ENCODE data around the gene VBP1. TPM values are rescaled to one million over a fixed set of nuclear protein-coding genes. Genes with fewer than 3 reads are reported as not detected.

Gene VBP1
- 42.5 and 97.0 TPM in 2 replicates for total RNA-seq

DNA sequence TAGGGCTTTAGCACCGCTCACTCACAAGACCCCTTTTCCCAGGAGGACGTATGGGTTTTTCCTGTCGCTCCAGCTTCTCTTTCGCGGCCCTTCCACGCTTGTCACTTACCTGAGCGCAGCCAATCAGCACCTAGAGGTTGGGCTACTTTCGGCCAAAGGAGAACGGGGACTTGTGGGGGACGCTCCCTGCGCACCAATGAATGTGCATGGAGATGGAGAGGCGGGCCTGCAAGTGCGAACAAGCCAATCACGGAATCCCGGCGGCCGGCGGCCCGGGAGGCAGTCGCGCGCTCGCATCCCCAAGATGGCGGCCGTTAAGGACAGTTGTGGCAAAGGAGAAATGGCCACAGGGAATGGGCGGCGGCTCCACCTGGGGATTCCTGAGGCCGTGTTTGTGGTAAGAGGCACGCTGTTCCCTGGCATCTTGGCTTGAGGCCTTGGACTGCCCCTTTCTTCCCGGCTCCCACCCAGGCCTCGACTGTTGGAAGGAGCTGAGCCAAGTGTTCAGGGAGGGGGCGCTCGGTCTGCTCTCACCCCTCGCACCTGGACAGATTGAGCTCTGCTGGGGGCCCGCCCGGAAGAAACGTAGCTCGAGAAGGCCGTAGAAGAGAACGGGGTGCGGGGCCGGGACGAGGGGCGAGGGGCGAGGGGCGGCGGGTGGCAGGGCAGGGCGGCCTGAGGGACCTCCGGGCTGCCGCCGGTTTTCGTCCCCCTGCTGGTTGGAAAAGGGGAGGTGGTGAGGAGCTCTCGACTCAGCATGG, at the start of gene VBP1:
VBP1 (plus strand) TSS at position 282 of the 761 bp plus-strand sequence; CDS start at position 305, 23 bp downstream.

DNA sequence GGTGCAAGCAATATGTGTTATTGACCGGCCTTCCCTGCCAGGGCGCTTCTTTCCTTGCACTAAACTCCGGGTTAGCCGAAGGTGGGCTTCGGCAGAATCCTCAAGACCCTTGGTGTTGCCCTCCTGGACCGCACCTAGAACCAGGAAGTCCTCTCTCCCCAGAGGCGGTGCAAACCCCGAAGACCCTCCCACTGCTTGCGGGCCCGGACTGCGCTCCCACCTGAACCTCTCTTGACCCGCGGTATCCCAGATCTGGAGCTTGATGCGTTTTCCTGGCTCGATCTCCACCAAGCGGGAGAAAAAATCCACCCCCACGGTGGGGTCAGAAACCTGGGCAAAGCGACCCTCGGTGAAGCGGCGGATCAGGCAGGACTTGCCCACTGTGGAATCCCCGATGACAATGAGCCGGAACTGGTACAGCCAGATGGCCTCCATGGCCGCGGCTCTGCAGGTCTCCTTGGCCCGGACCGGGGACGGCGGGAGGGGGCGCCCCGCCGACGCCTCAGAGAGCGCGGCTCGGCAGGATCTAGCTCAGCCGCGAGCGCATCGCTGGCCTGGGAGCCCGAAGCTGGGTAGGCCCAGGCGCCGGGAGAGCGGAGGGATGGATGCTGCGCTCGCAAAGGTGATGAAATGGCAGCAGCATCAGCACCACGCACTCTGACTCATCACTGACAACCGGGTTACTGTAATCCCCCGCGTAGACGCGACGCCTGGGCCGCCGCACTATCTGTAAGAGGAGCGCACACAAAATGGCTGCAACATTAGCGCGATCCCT, 47.8 kb downstream of the VBP1 start, which contains the start of gene RAB39B:
RAB39B (minus strand) TSS at position 638 of the 775 bp plus-strand sequence; CDS start at position 435, 203 bp downstream.

Other genes starting within 250 kb of the VBP1 start
- gene F8, start 193.7 kb upstream of the VBP1 start, total RNA-seq: 5.5 and 9.4 TPM in 2 replicates
- 28.9 and 51.1 TPM in 2 replicates for gene FUNDC2, start 189.6 kb upstream of the VBP1 start, total RNA-seq
- 11.2 and 11.6 TPM in 2 replicates for gene CMC4, start 145.3 kb upstream of the VBP1 start, total RNA-seq
- gene MTCP1, start 145.3 kb upstream of the VBP1 start, total RNA-seq: 4.0 and 9.5 TPM in 2 replicates
- gene BRCC3, start 145.0 kb upstream of the VBP1 start, total RNA-seq: 12.7 and 19.5 TPM in 2 replicates
- 1.3 and 1.7 TPM in 2 replicates for gene RAB39B, start 48.0 kb downstream of the VBP1 start, total RNA-seq
- gene CLIC2, start 118.2 kb downstream of the VBP1 start, total RNA-seq: 29.4 and 29.8 TPM in 2 replicates
- 1.7 TPM in 1 of 2 replicates, not detected in the other for gene F8A2, start 165.6 kb downstream of the VBP1 start, total RNA-seq
- gene F8A3, start 242.2 kb downstream of the VBP1 start, total RNA-seq: 3.8 and 4.9 TPM in 2 replicates

Measured in smooth muscle cell of trachea (primary cell).